Stimulated activated CD4-positive, alpha-beta T cell treated with anti-CD3 and anti-CD28 coated beads, Interleukin-4, amount 100 ng/mL, for 1 hour (primary cell): ENCODE data around the gene LSP1.
A peak's percentile ranks its signal among the peaks of the same experiment; 100 is the strongest.
"Not testable (repeated sequence)": the region's sequence is repeated elsewhere in the genome, so short reads cannot be mapped to it uniquely, and the experiment has no call there.

Source experiments
- DNase-seq: peaks from one replicate; pipeline ENCODE4 v3.0.0-alpha.2; 2020

The LSP1 gene

DNA sequence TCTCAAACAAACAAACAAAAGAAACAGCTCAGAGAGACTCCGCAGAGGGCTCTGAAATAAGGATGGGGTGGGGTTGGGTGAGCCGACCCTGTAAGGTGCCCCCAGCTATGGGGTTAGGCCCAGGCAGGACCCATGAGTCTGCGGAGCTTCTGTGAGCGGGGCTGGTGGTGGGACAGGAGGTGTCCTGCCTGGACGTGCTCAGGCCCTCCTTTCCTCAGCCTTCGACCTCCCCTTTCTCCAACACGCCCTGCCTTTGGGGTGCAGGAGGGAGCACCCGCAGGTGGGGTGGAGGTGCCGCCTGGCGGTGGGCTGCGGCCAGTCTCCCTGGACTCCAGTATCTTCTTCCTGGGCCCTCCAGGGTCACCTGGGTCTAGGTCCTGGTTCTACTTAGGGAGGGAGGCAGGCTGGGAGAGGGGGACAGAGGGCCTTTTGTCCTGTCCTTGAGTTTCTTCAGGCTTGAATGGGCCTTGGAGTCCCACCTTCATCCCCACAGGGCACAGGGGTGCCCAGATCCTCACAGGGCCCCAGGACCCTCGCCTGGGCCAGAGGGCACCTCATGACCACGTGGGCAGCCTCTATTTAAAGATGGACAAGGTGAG, 26.6 kb downstream of the LSP1 start:
- DNase-seq = no peak

DNA sequence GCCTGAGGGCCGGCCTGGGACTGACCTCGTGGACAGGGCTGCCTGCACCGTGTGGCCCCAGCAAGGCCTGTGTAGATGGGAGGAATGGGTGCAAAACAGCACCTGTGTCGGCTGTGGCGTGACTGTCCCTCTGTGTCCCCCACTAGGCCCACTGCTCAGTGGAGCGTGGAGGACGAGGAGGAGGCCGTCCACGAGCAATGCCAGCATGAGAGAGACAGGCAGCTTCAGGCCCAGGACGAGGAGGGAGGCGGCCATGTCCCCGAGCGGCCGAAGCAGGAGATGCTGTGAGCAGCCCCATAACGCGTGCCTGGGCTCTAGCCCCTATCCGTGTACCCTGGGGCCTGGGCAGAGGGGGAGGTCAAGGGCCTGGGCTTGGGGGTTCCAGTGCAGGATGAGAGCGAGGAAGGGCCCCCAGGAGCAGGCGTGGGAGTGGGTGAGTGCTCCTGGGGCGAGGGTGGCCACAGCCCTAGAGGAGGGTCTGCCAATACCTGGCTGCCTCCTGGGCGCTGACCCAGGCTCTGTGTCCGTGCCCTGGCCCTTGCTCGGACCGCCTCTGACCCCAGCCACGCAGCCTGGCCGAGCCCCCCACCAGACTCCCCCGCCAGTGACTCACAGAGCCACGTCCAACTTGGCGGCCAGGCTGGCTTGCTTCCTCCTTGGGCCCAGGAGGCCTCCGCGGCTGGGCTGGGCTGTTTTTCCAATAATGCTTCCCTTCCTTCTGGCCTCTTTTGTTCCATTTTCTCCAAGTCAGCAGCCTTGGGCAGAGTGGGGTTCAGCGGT, 27.2 kb downstream of the LSP1 start:
- no peak for DNase-seq

DNA sequence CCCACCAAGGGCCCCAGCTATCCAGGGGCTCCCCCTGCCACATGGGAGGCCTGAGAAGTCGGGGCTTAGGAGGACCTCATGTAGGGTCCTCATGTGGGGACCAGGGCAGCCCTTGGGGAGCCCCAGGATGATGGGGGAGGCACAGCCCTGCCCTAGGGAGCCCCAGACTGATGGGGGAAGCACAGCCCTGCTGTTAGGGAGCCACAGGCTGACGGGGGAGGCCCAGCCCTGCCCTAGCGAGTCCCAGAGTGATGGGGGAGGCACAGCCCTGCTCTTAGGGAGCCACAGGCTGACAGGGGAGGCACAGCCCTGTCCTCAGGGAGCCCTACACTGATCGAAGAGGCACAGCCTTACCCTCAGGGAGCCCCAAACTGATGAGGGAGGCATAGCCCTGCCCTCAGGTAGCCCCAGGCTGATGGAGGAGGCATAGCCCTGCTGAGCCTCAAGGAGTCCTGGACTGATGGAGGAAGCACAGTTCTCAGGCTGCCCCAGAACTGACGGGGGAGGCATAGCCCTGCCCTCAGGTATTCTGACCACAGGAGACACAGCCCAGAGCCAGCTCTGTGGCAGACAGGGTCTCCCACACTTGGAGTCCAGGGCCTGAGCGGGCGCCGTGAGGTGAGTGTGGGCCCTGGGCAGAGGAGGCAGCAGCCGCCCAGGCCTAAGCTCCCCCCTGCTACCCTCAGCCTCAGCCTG, 28.0 kb downstream of the LSP1 start:
- no peak for DNase-seq

DNA sequence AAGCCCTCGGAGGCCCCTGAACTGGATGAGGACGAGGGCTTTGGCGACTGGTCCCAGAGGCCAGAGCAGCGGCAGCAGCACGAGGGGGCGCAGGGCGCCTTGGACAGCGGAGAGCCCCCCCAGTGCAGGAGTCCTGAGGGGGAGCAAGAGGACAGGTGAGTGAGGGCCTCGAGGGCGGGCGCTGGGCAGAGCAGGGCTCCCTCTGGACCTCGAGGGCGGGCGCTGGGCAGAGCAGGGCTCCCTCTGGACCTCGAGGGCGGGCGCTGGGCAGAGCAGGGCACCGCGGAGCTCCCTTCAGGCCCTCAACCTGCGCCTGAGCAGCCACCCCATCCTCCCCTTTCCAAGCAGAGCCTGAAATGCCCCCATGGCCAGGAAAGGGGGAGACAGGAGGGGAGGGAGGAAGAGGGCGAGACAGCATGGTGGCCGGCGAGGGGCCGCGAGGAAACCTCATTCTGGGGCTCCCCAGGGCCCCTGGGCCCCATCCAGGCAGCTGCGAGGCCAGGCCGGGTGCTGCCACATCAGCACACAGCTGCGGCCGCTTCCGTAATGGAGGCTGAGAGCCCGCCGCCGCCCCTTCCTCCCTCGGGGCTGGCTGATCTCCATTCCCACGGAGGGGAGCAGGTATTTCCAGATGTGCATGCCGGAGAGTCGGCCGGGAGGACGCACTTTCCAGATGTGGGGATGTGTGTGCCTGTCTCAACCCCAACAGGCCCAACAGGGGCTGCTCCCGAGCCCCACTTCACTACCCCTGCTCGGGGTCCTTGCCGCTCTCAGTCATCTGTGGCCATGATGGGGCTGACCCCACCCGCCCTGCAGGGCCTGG, 28.8 kb downstream of the LSP1 start:
- DNase-seq = no peak

DNA sequence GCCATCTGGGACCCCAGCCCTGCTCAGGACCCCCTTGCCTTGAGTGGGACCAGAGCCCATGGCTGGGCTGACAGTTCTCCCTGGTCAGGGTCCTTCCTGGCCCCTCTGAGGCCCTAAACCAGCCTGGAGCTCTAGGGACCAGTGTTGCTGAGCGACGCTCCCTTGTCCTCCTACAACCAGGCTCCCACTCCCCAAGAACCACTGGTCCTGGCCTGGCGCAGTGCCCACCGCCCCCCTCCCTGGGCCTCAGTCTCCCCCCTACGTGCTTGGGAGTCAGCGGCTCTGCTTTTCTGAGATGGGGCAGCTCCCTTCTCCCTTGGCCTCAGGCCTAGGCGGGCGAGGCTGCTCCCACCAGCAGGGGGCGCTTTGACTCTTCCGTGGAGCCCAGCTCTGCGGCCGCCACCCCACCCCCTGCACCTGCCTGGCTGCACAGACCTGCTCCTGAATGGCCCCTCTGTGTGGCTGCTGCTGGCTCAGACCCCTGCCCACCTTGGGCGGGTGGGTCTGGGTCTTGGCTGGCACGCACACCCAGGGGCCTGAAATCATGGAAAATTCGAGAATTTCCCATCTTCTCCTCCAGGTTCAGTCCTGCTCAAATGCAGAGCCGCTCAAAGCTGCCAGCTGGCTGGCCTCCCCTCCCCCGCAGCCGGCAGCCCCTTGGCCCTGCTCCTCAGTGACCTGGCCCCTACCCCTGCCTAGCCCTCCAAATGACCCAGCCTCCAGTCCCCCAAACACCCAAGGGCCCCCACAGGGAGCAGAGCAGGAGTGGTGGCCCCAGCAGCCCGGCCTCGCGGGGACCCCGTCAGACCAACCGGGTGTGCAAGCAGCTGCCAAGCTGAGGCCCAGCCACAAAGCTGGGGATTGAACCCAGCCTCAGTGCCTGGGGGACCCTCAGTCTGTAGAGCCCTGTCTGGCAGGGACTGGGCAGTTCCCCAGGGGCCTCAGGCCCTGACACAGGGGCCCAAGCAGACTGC, 29.7 kb downstream of the LSP1 start:
- DNase-seq = peak; percentile 87

DNA sequence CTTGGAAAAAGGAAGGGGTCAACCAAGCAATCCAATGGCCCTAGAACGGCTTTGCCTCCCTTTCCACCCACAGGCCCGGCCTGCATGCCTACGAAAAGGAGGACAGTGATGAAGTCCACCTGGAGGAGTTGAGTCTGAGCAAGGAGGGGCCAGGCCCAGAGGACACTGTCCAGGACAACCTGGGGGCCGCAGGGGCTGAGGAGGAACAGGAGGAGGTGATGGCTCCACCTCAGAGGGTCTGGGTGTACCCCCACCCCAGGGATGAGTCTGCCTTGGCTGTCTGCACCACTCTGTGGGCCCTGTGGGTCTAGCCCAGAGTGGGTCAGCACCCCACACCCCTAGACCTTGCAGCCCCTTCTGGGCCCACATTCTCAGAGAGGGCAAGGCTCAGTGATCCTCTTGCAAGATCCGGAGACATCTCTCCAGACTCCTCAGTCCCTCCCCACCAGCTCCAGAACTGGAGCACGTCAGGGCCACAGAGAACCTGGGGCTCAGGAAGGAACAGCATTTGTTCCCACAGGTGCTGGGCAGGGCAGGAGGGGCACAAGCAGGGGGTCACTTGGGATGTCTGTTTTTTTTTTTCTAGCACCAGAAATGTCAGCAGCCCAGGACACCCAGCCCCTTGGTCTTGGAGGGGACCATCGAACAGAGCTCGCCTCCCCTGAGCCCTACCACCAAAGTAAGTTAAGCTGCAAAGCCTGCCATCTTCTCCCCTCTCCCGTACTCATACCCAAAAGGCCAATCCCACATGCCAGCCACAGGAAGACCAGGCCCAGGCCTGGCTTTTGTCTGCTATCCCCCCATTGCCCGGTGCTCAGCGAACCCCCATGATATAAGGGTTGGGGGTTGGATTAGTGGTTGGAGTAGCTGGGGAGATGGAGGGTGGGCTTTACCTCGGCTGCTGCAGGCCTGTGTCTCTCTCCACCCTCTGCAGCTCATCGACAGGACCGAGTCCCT, 30.7 kb downstream of the LSP1 start:
- DNase-seq = no peak

DNA sequence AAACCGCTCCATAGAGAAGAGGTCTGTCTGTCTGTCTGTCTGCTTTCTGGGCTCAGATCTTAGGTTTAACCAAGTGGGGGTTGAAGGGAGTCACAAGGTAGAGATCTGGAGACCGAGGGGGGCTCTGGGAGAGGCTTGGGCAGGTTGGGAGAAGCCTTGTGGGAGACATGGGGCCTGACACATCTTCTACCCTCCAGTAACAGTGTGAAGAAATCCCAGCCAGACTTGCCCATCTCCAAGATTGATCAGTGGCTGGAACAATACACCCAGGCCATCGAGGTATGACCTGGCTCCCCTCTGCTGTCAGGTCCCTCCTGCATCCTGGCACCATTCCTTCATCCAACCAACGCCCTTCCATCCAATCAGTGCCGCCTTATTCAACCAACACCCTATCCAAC, 31.4 kb downstream of the LSP1 start:
- DNase-seq = no peak

DNA sequence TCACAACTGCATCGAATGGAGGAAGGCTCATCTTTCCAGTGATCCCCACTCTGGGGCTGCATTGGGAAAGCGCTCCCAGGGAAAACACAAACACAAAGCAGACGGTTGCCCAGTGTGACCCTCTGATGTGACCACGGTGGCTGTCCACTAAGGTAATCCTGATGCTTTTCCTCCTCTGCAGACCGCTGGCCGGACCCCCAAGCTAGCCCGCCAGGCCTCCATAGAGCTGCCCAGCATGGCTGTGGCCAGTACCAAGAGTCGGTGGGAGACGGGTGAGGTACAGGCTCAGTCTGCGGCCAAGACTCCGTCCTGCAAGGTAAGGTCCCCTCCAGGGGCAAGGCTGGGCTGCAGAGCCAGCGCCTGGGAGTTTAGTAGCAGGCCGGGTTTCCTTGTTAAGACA, 33.7 kb downstream of the LSP1 start:
- DNase-seq = not testable (repeated sequence)

DNA sequence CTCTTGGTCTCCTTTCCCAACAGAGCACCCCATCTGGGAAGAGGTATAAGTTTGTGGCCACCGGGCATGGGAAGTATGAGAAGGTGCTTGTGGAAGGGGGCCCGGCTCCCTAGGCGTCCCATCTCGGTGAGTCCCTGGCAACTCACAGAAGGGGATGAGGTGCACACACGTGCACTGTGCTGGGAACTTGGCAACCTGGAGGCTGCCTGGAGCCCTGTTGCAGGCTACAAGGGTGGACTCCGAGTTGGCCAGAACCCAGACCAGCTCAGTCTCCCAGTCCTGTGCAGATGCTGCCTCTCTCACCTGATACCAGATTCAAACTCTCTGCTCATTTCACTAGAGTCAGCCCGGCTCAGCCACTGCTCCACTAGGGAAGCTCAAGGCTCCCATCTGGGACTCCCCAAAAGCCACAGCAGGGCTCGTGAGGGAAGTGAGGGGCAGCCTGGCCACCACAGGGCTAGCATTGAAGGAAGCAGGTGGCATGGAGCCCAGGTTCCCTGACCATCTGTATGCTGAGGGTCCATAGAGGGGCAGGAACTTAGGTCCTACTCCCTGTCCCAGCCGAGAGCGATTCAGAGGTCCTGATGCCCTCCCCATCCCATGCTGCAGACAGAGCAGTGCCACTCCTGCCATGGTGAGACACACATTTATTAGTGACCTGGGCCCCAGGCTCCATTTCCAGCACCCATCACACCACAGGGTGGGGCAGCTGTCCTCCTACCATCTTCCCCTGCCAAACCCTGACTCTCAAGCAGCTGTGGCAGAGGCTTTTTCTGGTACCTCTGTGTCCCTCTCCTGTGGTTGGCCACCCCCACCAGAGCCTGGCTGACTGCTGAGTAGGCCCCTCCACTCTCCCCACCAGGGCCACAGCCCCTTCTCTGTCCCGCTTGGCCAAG, 34.8 kb downstream of the LSP1 start:
- no peak for DNase-seq

DNA sequence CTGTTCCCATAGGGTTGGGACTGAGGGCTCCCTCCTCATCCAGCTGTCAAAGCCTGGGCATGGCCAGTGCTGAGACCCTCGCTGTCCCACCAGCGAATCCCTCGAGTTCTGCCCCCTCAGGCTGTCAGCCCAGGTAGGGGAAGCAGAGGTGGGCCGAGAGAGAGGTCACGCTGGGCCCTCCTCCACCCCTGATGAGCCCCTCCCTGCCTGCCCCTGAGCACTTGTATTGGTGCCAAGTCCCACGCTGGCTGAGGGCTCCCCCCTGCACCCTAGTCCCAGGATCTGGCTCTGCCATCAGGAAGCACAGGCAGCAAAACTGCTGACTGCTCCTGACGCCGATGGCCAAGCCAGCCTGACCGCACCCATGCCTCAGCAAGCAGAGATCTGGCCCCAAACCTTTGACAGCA, 35.5 kb downstream of the LSP1 start:
- no peak for DNase-seq

DNA sequence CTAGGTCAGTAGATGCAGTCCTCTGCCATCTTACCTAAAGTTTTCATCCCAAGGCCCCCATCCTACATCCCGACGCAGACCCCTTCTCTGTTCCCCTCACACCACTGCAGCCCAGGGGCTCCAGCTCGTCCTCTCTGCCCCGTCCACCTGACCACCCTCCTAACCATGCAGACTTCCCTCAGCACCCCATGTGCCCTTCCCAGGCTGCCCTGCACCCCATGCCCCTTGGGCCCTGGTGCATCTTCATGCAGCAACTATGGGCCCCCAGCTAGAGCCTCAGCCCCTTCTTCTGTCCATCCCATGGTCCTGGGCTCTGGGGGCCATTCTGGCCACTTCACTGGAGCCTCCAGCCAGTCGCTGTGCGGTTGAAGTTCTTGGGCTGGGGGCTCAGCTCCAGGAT, 35.9 kb downstream of the LSP1 start:
- no peak for DNase-seq

DNA sequence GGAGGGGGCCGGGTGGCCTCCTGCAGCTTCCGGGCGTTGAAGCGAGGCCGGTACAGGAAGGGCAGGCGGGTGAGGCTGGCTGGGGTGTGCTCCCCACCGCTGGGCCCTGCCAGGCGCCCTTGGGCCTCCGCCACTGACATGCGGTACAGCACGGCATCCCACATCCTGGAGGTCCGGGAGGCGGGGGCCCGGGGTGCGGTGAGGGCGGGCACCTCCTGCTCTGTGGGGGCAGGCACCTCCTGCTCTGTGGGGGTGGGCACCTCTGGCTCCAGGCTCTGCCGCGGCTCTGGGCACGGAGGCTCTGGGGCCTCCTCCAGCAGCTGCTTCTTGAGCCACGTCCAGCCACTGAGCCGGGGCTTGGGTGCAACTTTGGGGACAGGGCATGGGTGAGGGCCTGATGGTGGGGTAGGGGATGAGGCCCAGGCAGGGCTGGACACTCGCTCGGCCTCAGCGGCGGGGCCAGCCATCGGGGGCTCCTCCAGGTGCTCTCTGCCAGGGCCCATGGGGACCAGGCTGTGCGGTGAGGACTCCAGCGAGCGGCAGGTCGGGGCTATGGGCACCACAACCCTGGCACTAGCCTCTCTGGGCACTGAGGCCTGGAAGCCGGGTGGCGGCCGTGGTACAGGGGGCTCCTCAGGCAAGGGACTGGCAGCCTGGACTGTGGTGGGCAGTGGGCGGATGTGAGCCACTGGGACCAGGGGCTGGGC, 36.5 kb downstream of the LSP1 start:
- peak; percentile 66 for DNase-seq

DNA sequence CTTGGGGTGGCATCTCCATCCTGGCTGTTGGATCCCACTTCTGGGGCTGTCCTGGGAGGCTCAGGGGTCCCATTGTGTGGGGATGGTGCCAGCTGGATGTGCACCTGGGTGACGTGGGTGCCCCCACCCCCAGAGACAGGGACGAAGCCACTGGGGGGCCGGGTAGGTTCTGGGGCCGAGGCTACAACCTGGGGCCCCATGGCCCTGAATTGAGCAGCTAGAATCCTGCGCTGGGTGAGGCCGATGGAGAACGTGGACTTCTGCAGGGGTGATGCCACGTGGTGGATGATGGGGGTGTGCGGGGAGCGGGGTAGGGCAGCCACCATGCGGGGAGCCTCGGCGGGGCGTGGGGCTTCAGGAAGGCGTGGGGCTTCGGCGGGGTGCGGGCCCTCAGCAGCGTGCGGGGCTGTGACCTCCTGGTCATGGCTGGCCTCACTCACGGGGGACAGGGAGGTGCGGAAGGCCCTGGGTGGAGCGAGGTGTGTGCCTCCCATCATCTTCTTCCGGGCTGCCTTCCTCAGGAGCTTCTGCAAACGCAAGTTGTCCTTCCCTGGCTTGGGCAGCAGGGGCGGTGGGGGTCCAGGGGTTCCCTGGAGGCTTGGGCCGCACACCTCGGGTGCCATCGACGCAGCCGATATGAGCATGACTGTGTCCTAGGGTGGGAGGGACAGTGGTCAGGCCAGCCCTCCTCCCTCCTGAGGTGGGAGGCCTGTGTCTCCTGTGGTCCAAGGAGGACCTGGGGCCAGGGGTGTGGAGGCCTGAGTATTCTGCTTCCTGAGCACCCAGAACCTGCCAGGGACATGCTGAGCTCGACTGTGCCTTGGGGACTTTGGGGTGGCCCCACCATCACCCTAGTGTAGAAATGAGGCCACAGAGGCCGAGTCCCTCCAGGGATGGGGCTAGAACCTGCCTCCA, 37.3 kb downstream of the LSP1 start:
- peak; percentile 29 for DNase-seq

DNA sequence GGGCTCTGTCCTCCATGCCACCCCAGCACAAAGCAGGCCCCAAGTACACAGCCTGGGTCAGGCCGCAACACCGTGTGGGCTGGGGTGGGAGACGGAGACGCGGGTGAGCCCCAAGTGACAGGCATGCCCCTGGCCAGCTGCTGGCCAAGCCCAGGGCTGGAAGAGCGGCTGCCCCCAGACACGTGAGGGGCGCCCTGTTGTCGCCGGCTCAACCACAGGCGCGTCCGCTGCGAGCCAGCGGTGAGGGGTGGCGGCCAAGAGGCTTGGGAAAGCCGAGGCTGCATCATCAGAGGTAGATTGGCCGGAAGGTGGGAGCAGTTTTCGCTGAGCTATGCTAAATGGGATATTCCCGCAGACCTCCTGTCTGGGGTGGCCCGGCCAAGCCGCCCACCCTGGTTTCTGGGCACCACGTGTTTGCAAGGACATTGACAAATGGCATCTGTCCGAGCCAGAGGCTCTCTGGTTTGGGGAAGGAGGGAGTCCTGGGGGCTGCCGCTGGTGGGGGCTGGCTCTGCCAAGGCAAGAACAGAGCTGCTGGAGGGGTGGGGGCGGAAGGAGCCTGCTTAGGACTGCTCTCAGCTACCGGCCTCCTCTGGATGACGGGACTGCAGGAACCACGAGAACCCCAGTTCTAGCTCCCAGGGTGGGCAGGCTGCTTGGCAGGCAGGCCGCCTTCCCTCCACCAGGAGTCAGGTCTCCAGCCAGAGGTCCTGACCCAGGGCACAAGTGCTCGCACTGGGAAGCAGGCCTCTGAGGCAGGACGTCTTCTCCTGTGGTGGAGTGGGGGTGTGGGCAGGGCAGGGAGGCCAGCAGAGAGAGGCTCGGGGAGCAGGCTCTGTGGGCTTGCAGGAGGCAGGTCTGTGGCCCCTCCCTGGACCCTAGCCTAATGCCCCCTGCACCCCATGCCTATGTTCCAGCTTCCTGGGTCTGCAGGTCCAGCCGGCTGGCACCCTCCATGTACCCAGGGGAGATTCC, 38.3 kb downstream of the LSP1 start:
- DNase-seq = no peak

DNA sequence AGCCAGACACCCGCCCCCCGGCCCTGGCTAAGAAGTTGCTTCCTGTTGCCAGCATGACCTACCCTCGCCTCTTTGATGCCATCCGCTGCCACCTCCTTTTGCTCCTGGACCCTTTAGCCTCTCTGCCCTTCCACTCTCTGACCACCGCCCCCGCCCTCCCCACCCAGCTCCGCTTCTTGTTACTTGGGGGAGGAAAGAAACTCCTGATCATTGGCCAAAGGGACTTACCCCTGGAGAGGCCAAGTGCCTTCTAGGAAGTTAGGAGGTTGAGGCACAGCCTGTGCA, 38.9 kb downstream of the LSP1 start, which contains the start of gene PRR33:
Gene PRR33, minus strand, starts transcription at position 65 of the 285 bp plus-strand sequence. CDS start 1,311 bp downstream, outside the sequence.
- no peak for DNase-seq

DNA sequence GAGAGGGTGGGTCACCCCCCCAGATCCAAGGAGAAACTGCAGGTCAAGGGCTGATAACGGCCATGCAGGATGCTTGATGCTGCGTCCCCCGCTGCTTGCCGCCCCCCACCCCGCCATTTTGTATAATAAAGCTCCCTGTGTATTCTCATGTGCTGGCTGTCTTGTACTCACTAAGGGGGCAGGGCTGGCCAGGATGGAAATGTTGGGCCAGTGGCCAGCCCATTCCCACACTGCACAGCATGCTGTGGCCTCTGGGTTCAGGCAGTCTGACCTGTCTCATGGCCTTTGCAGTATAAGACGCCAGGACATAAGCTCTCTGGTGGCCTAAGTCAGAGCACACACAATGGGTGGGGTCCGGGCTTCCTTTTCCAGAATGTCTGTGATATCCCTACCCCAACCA, 39.2 kb downstream of the LSP1 start:
- no peak for DNase-seq

DNA sequence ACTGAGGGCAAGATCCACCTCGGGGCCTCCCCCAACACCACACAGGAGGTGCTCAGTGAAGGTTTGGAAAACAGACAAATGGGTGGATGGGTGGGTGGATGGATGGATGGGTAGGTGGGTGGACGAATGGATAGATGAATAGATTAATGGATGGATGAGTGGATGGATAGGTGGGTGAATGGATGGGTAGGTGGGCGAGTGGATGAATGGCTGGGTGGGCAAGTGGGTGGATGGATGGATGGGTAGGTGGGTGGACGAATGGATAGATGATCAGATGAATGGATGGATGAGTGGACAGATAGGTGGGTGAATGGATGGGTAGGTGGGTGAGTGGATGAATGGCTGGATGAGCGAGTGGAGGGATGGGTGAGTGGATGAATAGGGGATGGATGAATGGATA, 39.7 kb downstream of the LSP1 start:
- no peak for DNase-seq
